ENCODE measurements around the gene PHPT1. TPM values are rescaled to one million over a fixed set of nuclear protein-coding genes. Genes with fewer than 3 reads are reported as not detected.

PHPT1 gene
- 161 and 175 TPM in 2 replicates for total RNA-seq (2021)
- long read RNA-seq, transcript PHPT1-201 (3 exons, 890 nt): major isoform, 49 of 88 reads
- long read RNA-seq, transcript PHPT1-205 (3 exons, 1,316 nt): minor isoform, 7 of 88 reads
- long read RNA-seq, partial matches to known transcripts: 13 of 88 reads
- long read RNA-seq, other reads (novel, unspliced or antisense): 12 of 88 reads

- Mint-ChIP-seq H3K36me3 (ENCODE audit: insufficient read depth in 1 of 3, low read depth in 3 of 3) (peaks cover 0 to 12% (median 10%) of the 10 kb centered on the region in 3 experiments; a peak in 4 of 7 replicates), H3K4me3 (peak within 1 kb of the TSS; percentile 91 to 93), H3K9me3 (no peaks in the 10 kb centered on the region), H3K4me1 (peaks cover 2 to 5% of the 10 kb centered on the region in 2 experiments; a peak in 3 of 4 replicates), H3K27me3 (ENCODE audit: low read depth) (peaks cover 2% of the 10 kb centered on the region), H3K27ac (peak within 1 kb of the TSS; percentile 95 to 98 (median 97); a peak in 6 of 7 replicates)
- H3K4me2 ChIP-seq (ENCODE audit: insufficient read depth, insufficient read length, low read length): peak within 1 kb of the TSS; percentile 78
- H4K8ac ChIP-seq (replicated peaks; ENCODE audit: insufficient read length, low read depth, low read length): no peak within 1 kb of the TSS
- no peak within 1 kb of the TSS for H2BK15ac ChIP-seq (ENCODE audit: low read depth, low read length)
- no peak within 1 kb of the TSS for H4K91ac ChIP-seq (ENCODE audit: insufficient read length, low read depth, low read length)
- H3K18ac ChIP-seq (ENCODE audit: insufficient read length, low read depth, low read length): peak within 1 kb of the TSS; percentile 96
- H2AFZ ChIP-seq (ENCODE audit: low read length): no peak within 1 kb of the TSS
- H3T11ph ChIP-seq (ENCODE audit: low read length): no peak within 1 kb of the TSS
- peak within 1 kb of the TSS; percentile 97 for H3K14ac ChIP-seq (ENCODE audit: insufficient read depth, low read length)
- no peak within 1 kb of the TSS for H2BK12ac ChIP-seq (ENCODE audit: insufficient read length, low read depth, low read length)
- H4K5ac ChIP-seq (ENCODE audit: insufficient read length, low read depth, low read length): no peak within 1 kb of the TSS
- peak; percentile 99 for DNase-seq
- no peak within 1 kb of the TSS for H3K56ac ChIP-seq (ENCODE audit: insufficient read length, low read depth, low read length)
- H3K4me1 ChIP-seq (ENCODE audit: insufficient read depth, low read length): no peaks in the 10 kb centered on the region
- H3K23me2 ChIP-seq (ENCODE audit: insufficient read length, low read depth, low read length, poor library complexity, severe bottlenecking): peaks cover 8% of the 10 kb centered on the region
- H3K27me3 ChIP-seq (ENCODE audit: insufficient read depth, low read length): no peaks in the 10 kb centered on the region
- no peak within 1 kb of the TSS for H2BK120ac ChIP-seq (ENCODE audit: low read depth, low read length, poor library complexity, severe bottlenecking)
- no peaks in the 10 kb centered on the region for H3K9me3 ChIP-seq (ENCODE audit: control insufficient read depth, low read depth, low read length)
- H2BK5ac ChIP-seq (ENCODE audit: insufficient read length, low read length): no peak within 1 kb of the TSS
- TF ChIP-seq CTCF (conservative IDR thresholded peaks at IDR 0.05): no peak
- H2AK5ac ChIP-seq (ENCODE audit: insufficient read length, low read length): no peak within 1 kb of the TSS
- peak within 1 kb of the TSS; percentile 75 for H3K9ac ChIP-seq (ENCODE audit: extremely low read depth, insufficient read length, low read length)
- H3K27ac ChIP-seq (ENCODE audit: insufficient read length, low read depth, low read length): no peak within 1 kb of the TSS
- no peak within 1 kb of the TSS for H3K4ac ChIP-seq (ENCODE audit: low read depth, low read length)
- H3K23ac ChIP-seq (ENCODE audit: insufficient read length, low read depth, low read length): no peak within 1 kb of the TSS
- H3K79me2 ChIP-seq (ENCODE audit: insufficient read depth, low read length): no peaks in the 10 kb centered on the region
- no peak within 1 kb of the TSS for H2BK20ac ChIP-seq (ENCODE audit: low read depth, low read length, poor library complexity, severe bottlenecking)
- H3K79me1 ChIP-seq (ENCODE audit: insufficient read depth, low read depth, low read length, poor library complexity, severe bottlenecking): no peaks in the 10 kb centered on the region
- no CpG with 5 or more reads among the region's 77 CpGs for WGBS (ENCODE audit: extremely low coverage, insufficient read length, low lambda C conversion rate)
- no peaks in the 10 kb centered on the region for H4K20me1 ChIP-seq (ENCODE audit: control insufficient read depth, insufficient read depth, insufficient read length)
These were observed at the start of gene PHPT1 for GRCh38 chr9:136849038-136849959. Gene PHPT1, plus strand, starts transcription at chr9:136849409. Its CDS starts 22 bp downstream, at chr9:136849431.
